K562 (cell line): ENCODE measurements around the gene TAS1R3. TPM values are rescaled to one million over a fixed set of nuclear protein-coding genes. Genes with fewer than 3 reads are reported as not detected.
A peak's percentile ranks its signal among the peaks of the same experiment; 100 is the strongest.

Experiments
- ATAC-seq: fragments of 200-7000 bp; cut with Tn5 transposase; 3 replicates; pipeline ENCODE4 v1.9.1; 2020; ENCODE audit warnings: moderate library complexity
- BruUV-seq: library from RNA; stranded (reverse); fragments of 400-500 nt; replicated peaks from 2 replicates; lab custom pipeline; 2021; lab: Mats Ljungman, UMichigan
- CTCF ChIA-PET: fragments of 300-600 bp; formaldehyde crosslinking; extraction: SDS; loops from one replicate; lab custom pipeline; 2021; ENCODE audit warnings: low intra/inter-chr PET ratio; lab: Yijun Ruan, JAX
- POLR2A ChIA-PET: fragments of 300-600, 350-650 bp; sonication (Branson Sonifier 250); formaldehyde crosslinking; extraction: SDS; loops from one replicate; lab custom pipeline; 2021; ENCODE audit warnings: antibody characterized with exemption, inconsistent platforms; lab: Yijun Ruan, JAX
- DNase-seq, 4 experiments: peaks; one replicate each; pipeline versions ENCODE4 v3.0.0 to v3.0.0-alpha.2; 2011 to 2018; ENCODE audit warnings: low spot score in 3 of 4, mixed read lengths in 3 of 4; ENCODE audit errors: extremely low read depth in 1 of 4
- FAIRE-seq: peaks from 2 replicates; lab custom pipeline; 2011; peaks lifted over from hg19 to GRCh38; lab: Jason Lieb, UNC
- H2AFZ ChIP-seq: 2 replicates; pipeline ENCODE4 v1.6.0; 2011; ENCODE audit warnings: low read depth, low read length, control low read depth, inconsistent platforms
- H3K27ac ChIP-seq: fragments of 200-600 bp; 3 replicates; pipeline ENCODE4 v1.8.0; 2011; ENCODE audit warnings: low read depth, mild to moderate bottlenecking, control low read depth, inconsistent platforms, low read length, moderate library complexity, mixed read lengths; ENCODE audit errors: extremely low read depth
- H3K27me3 ChIP-seq, 2 experiments: fragments of 300-600 bp in 1 of 2; 2 replicates in 1 of 2; 3 replicates in 1 of 2; pipeline versions ENCODE4 v1.6.0 to v1.8.0; 2011; ENCODE audit warnings: inconsistent platforms in 2 of 2, low read length in 2 of 2, mild to moderate bottlenecking in 1 of 2, mixed read lengths in 1 of 2, moderate library complexity in 1 of 2; ENCODE audit not compliant: control insufficient read depth in 2 of 2, insufficient read depth in 2 of 2
- H3K36me3 ChIP-seq: fragments of 300-600 bp; 3 replicates; pipeline ENCODE4 v1.8.0; 2011; ENCODE audit warnings: mild to moderate bottlenecking, low read length, inconsistent platforms; ENCODE audit not compliant: control insufficient read depth, insufficient read depth
- H3K4me1 ChIP-seq, 2 experiments: fragments of 200-600 bp in 1 of 2; replicated peaks in 1 of 2; 2 replicates in 1 of 2; 3 replicates in 1 of 2; pipeline versions ENCODE4 v1.5.1 to v1.8.0; 2011; ENCODE audit warnings: inconsistent platforms in 2 of 2, low read length in 2 of 2, mild to moderate bottlenecking in 1 of 2, mixed read lengths in 1 of 2, moderate library complexity in 1 of 2; ENCODE audit not compliant: control insufficient read depth in 2 of 2, insufficient read depth in 2 of 2
- H3K4me2 ChIP-seq: 2 replicates; pipeline ENCODE4 v1.6.1; 2011; ENCODE audit warnings: low read length, control low read depth, inconsistent platforms, mixed read lengths; ENCODE audit not compliant: insufficient read depth
- H3K4me3 ChIP-seq: fragments of 200-600 bp; sonication (generic), shearing (Covaris generic); 2 replicates; pipeline ENCODE4 v1.5.1; 2016; ENCODE audit warnings: control low read depth, inconsistent platforms
- H3K79me2 ChIP-seq: fragments of 200-600 bp; 3 replicates; pipeline ENCODE4 v1.8.0; 2011; ENCODE audit warnings: low read length, inconsistent platforms; ENCODE audit not compliant: control insufficient read depth, insufficient read depth
- H3K9ac ChIP-seq, 2 experiments: 2 replicates each; pipeline versions ENCODE4 v1.6.0 to v1.6.1; 2011; ENCODE audit warnings: low read depth in 2 of 2, low read length in 2 of 2, control low read depth in 1 of 2, inconsistent platforms in 1 of 2, mild to moderate bottlenecking in 1 of 2, mixed read lengths in 1 of 2; ENCODE audit not compliant: insufficient read depth in 1 of 2
- H3K9me1 ChIP-seq: one replicate; pipeline ENCODE4 v1.6.0; 2011; ENCODE audit warnings: inconsistent platforms, mild to moderate bottlenecking, low read length, moderate library complexity; ENCODE audit not compliant: control insufficient read depth, insufficient read depth
- H3K9me3 ChIP-seq: replicated peaks from 2 replicates; pipeline ENCODE4 v1.5.1; 2011; ENCODE audit warnings: low read depth, low read length, inconsistent platforms; ENCODE audit not compliant: control insufficient read depth, insufficient read depth
- H4K20me1 ChIP-seq: replicated peaks from 2 replicates; pipeline ENCODE4 v1.6.1; 2011; ENCODE audit warnings: low read length, inconsistent platforms, mixed read lengths; ENCODE audit not compliant: control insufficient read depth, insufficient read depth
- FOXJ2 ChIP-seq: fragments of 200-800 bp; sonication (Bioruptor generic); IDR thresholded peaks from 2 replicates; pipeline ENCODE4 v1.6.1; 2016; ENCODE audit warnings: missing genetic modification characterization, missing compliant biosample characterization
- GABPB1 ChIP-seq: sonication (generic); formaldehyde crosslinking; IDR thresholded peaks from 2 replicates; pipeline ENCODE4 v1.8.0; 2022; ENCODE audit warnings: mild to moderate bottlenecking, missing genetic modification reagents
- HNRNPL ChIP-seq: fragments of 200-400 bp; formaldehyde crosslinking; IDR thresholded peaks from 2 replicates; pipeline ENCODE4 v1.6.1; 2017; ENCODE audit warnings: low read depth, mild to moderate bottlenecking, low read length
- NFIC ChIP-seq: fragments of 450-650 bp; IDR thresholded peaks from 2 replicates; pipeline ENCODE4 v1.6.1; 2017; ENCODE audit warnings: mild to moderate bottlenecking, inconsistent platforms
- POLR2G ChIP-seq: fragments of 200-400 bp; formaldehyde crosslinking; IDR thresholded peaks from 2 replicates; pipeline ENCODE4 v1.6.1; 2017; ENCODE audit warnings: low read depth, mild to moderate bottlenecking, antibody characterized with exemption, low read length, moderate library complexity
- PURB ChIP-seq: sonication (generic); formaldehyde crosslinking; IDR thresholded peaks from 2 replicates; pipeline ENCODE4 v1.9.0; 2021; ENCODE audit warnings: low read depth, mild to moderate bottlenecking, missing genetic modification reagents
- ZNF143 ChIP-seq: sonication (generic); formaldehyde crosslinking; IDR thresholded peaks from 2 replicates; pipeline ENCODE4 v1.9.0; 2022; ENCODE audit warnings: mild to moderate bottlenecking, missing genetic modification reagents
- ZNF263 ChIP-seq: sonication (generic); formaldehyde crosslinking; IDR thresholded peaks from 2 replicates; pipeline ENCODE4 v1.8.0; 2022; ENCODE audit warnings: mild to moderate bottlenecking, missing genetic modification reagents, borderline replicate concordance
- WGBS: fragments of 100-300 bp; shearing (Covaris generic); methylation state at CpG from one replicate; pipeline ENCODE4 v1.1.6; 2016; ENCODE audit warnings: low coverage, mixed read lengths; ENCODE audit not compliant: insufficient coverage; ENCODE audit errors: missing lambda C conversion rate; 5-methylcytosine and 5-hydroxymethylcytosine counted together
- in situ Hi-C: fragments of 300-500 bp; cut with MboI; formaldehyde crosslinking; loops from 4 replicates; pipeline ENCODE4 v1.15.0; 2018; ENCODE audit warnings: inconsistent platforms, mixed read lengths
- intact Hi-C: fragments of 100-400 bp; cut with micrococcal nuclease; formaldehyde crosslinking; loops from 2 replicates; pipeline ENCODE4 v1.14.2; 2022
- polyA plus RNA-seq, 8 experiments: library from polyadenylated mRNA; depleted of rRNA in 4 of 8; stranded (reverse) in 5 of 8; unstranded in 3 of 8; fragments of >200 nt; fragmentation: Nextera tagmentation in 2 of 8; fragmentation: Illumina TruSeq in 1 of 8; extraction: Ambion mirVana in 2 of 8; extraction: Trizol in 1 of 8; gene quantifications; 2 replicates each; pipeline versions ENCODE4 v1.2.1 to v1.2.3, GENCODE V29; 2011 to 2014; ENCODE audit warnings: inconsistent platforms in 1 of 8, missing spikeins in 1 of 8
- total RNA-seq, 7 experiments: library from RNA; depleted of rRNA in 6 of 7; stranded (reverse); fragments of >200 nt in 6 of 7; fragmentation: Illumina TruSeq in 2 of 7; extraction: Trizol in 2 of 7; gene quantifications; 2 replicates each; pipeline versions ENCODE4 v1.2.1 to v1.2.3, GENCODE V29; 2011 to 2021; ENCODE audit warnings: low replicate concordance in 1 of 7
- TF ChIP-seq, protein P1 (sequence below): sonication (generic); formaldehyde crosslinking; IDR thresholded peaks from 2 replicates; pipeline ENCODE4 v1.8.1; 2023; ENCODE audit warnings: mild to moderate bottlenecking, missing genetic modification reagents

TAS1R3 gene
- total and polyA plus RNA-seq, 9 of the 15 experiments (the other 6 are each of a cell fraction or from before 2014, with no cell fraction given): 0.07 to 0.13 TPM; not detected in 7

DNA sequence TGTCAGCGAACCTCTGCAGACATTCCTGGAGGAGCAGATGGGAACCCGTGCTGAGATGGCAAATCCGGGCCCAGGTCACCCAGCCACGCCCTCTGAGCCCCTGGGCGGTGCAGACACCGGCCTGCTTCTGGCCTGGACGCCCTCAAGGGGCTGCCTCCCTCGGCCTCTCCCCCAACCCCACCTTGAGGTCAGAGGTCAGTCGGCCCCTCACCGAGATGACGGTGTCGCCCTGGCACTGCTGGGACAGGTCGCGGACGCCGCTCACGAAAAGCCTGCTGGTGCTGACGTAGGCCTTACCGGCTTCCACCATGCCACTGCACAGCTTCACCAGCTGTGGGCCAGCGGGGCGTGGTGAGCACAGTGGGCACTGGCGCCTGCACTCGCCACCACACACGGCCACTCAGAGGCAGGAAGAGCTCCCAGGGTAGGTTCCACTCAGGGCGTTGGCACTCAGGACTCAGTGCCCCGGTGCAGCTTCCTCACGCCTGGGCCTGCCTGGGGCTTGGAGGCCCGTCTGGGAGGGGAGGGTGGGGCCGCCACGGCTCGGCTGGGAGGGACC, 28.1 kb upstream of the TAS1R3 start:
- FAIRE-seq: no peak
- no peaks in the 10 kb centered on the region for H3K9me3 ChIP-seq
- peaks cover 4% of the 10 kb centered on the region; the same call in 2 of the 3 replicates for H3K36me3 ChIP-seq
- intact Hi-C loops: loop anchor here (10.0 kb wide), 1 partner anchor 922 kb away; the partner anchor contains the start of gene SKI
- WGBS: 88% methylated on average over 27 of the region's 31 CpGs
- no peak overlapping the region for H3K4me3 ChIP-seq
- peaks cover 34% of the 10 kb centered on the region for H3K79me2 ChIP-seq
- H2AFZ ChIP-seq: no peak overlapping the region
- POLR2A ChIA-PET: no interaction called here
- peaks cover 34 to 87% of the 10 kb centered on the region in 2 experiments for H3K4me1 ChIP-seq
- H3K4me2 ChIP-seq: no peak overlapping the region
- no peak for DNase-seq
- H3K27ac ChIP-seq: no peak overlapping the region
- CTCF ChIA-PET: no interaction called here
- peaks cover 21% of the 10 kb centered on the region for H3K9me1 ChIP-seq
- in situ Hi-C loops: no loop called here
- H4K20me1 ChIP-seq: peaks cover 30% of the 10 kb centered on the region; the same call in 1 of the 2 replicates
- peak overlapping the region in 1 of 2 experiments; percentile 1; a peak in 2 of 4 replicates for H3K9ac ChIP-seq
- no peaks in the 10 kb centered on the region for H3K27me3 ChIP-seq
- ATAC-seq: no peak
- BruUV-seq: no TSS peak
- TF ChIP-seq GABPB1 (CRISPR knock-in tag) (no peak), PURB (no peak), POLR2G (peak; percentile 38; the same call in 1 of the 2 replicates), ZNF263 (CRISPR knock-in tag) (0 out of 2 replicates have a peak, but pooled peaks have one; percentile 10), NFIC (no peak), HNRNPL (peak; percentile 87), ZNF143 (CRISPR knock-in tag) (0 out of 2 replicates have a peak, but pooled peaks have one; percentile 8), FOXJ2 (tag) (no peak)
- TF ChIP-seq, protein P1, sequence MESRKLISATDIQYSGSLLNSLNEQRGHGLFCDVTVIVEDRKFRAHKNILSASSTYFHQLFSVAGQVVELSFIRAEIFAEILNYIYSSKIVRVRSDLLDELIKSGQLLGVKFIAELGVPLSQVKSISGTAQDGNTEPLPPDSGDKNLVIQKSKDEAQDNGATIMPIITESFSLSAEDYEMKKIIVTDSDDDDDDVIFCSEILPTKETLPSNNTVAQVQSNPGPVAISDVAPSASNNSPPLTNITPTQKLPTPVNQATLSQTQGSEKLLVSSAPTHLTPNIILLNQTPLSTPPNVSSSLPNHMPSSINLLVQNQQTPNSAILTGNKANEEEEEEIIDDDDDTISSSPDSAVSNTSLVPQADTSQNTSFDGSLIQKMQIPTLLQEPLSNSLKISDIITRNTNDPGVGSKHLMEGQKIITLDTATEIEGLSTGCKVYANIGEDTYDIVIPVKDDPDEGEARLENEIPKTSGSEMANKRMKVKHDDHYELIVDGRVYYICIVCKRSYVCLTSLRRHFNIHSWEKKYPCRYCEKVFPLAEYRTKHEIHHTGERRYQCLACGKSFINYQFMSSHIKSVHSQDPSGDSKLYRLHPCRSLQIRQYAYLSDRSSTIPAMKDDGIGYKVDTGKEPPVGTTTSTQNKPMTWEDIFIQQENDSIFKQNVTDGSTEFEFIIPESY: peak; percentile 63; the same call in 1 of the 2 replicates
